Type B pancreatic cell (in vitro differentiated cells): ENCODE results near the gene UBE2F. TPM values are rescaled to one million over a fixed set of nuclear protein-coding genes. Genes with fewer than 3 reads are reported as not detected.
"Not testable (repeated sequence)": the region's sequence is repeated elsewhere in the genome, so short reads cannot be mapped to it uniquely, and the experiment has no call there.

Source experiments
- DNase-seq: peaks from one replicate; pipeline ENCODE4 v3.0.0; 2021; ENCODE audit warnings: mixed read lengths; ENCODE audit not compliant: unreplicated experiment; ENCODE audit errors: extremely low spot score
- H3K27ac Mint-ChIP-seq: 2 replicates; pipeline ENCODE4 v1.8.0; 2021; ENCODE audit warnings: mild to moderate bottlenecking, mixed read lengths
- H3K27me3 Mint-ChIP-seq: 2 replicates; pipeline ENCODE4 v1.8.0; 2021; ENCODE audit warnings: mixed read lengths
- H3K36me3 Mint-ChIP-seq: 2 replicates; pipeline ENCODE4 v1.8.0; 2021; ENCODE audit warnings: mixed read lengths
- H3K4me1 Mint-ChIP-seq: one replicate; pipeline ENCODE4 v1.8.0; 2021; ENCODE audit warnings: mixed read lengths; ENCODE audit not compliant: unreplicated experiment
- H3K4me3 Mint-ChIP-seq: 2 replicates; pipeline ENCODE4 v1.8.0; 2021; ENCODE audit warnings: mild to moderate bottlenecking, mixed read lengths
- H3K9me3 Mint-ChIP-seq: 2 replicates; pipeline ENCODE4 v1.8.0; 2021; ENCODE audit warnings: mixed read lengths
- CTCF ChIP-seq: fragments of 200-600 bp; sonication (generic); conservative IDR thresholded peaks from 2 replicates; pipeline ENCODE4 v1.5.0; 2021; ENCODE audit warnings: antibody characterized with exemption, mild to moderate bottlenecking
- total RNA-seq: library from RNA; stranded (reverse); gene quantifications from 2 replicates; pipeline ENCODE4 v1.2.1, GENCODE V29; 2021; ENCODE audit warnings: low replicate concordance

UBE2F gene
- total RNA-seq, 1 donor from 2014 or later = 43.1 TPM

- Mint-ChIP-seq H3K36me3 (peaks cover 32% of the 10 kb centered on the region), H3K9me3 (no peaks in the 10 kb centered on the region), H3K27ac (no peak overlapping the region), H3K27me3 (no peaks in the 10 kb centered on the region), H3K4me3 (no peak overlapping the region), H3K4me1 (peaks cover 27% of the 10 kb centered on the region)
- TF ChIP-seq CTCF = no peak
- DNase-seq = no peak
Observed at GRCh38 chr2:238065071-238065846, 98.4 kb downstream of the UBE2F start.

DNA sequence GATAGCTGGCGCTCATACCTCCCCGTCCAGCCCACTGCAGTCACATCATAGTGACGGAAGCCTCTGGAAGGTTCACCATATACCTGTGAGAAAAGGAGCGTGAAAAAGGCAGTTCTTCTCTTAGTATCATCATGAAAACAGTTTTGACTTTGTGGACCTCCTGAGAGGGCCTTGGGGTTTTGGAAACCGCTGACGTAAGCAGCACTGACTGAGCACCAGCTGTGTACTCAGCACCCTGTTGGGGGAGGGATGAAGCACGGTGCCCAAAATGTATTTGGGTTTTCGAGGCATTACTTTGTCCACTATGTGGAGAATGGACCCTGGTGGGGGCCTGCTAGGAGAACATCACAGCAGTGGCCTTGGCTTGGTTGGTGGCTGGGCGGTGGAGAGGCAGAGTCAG, 99.4 kb downstream of the UBE2F start:
- Mint-ChIP-seq H3K4me3 (no peak overlapping the region), H3K36me3 (peaks cover 32% of the 10 kb centered on the region), H3K9me3 (no peaks in the 10 kb centered on the region), H3K27me3 (no peaks in the 10 kb centered on the region), H3K27ac (no peak overlapping the region), H3K4me1 (peaks cover 27% of the 10 kb centered on the region)
- DNase-seq = no peak
- no peak for TF ChIP-seq CTCF

GRCh38 chr2:238066718-238067117, 99.9 kb downstream of the UBE2F start:
- Mint-ChIP-seq H3K4me1 (peaks cover 22% of the 10 kb centered on the region), H3K36me3 (peaks cover 34% of the 10 kb centered on the region)
- H3K27ac Mint-ChIP-seq, DNase-seq, H3K9me3 Mint-ChIP-seq, H3K27me3 Mint-ChIP-seq, H3K4me3 Mint-ChIP-seq: not testable (repeated sequence)

GRCh38 chr2:238067939-238068338, 101.1 kb downstream of the UBE2F start:
- no peaks in the 10 kb centered on the region for H3K27me3 Mint-ChIP-seq
- TF ChIP-seq CTCF = no peak
- no peaks in the 10 kb centered on the region for H3K9me3 Mint-ChIP-seq
- H3K27ac Mint-ChIP-seq = no peak overlapping the region
- no peak for DNase-seq
- peaks cover 14% of the 10 kb centered on the region for H3K4me1 Mint-ChIP-seq
- peaks cover 47% of the 10 kb centered on the region for H3K36me3 Mint-ChIP-seq
- H3K4me3 Mint-ChIP-seq = no peak overlapping the region

- H3K4me3 Mint-ChIP-seq = no peak overlapping the region
- no peak for TF ChIP-seq CTCF
- H3K4me1 Mint-ChIP-seq = peaks cover 3% of the 10 kb centered on the region
- no peaks in the 10 kb centered on the region for H3K27me3 Mint-ChIP-seq
- no peak overlapping the region for H3K27ac Mint-ChIP-seq
- DNase-seq = no peak
- H3K36me3 Mint-ChIP-seq = peaks cover 49% of the 10 kb centered on the region
- H3K9me3 Mint-ChIP-seq = no peaks in the 10 kb centered on the region
Observed at GRCh38 chr2:238069021-238069709, 102.4 kb downstream of the UBE2F start.

- no peak for TF ChIP-seq CTCF
- Mint-ChIP-seq H3K4me1 (no peaks in the 10 kb centered on the region), H3K4me3 (no peak overlapping the region), H3K27ac (no peak overlapping the region), H3K36me3 (peaks cover 53% of the 10 kb centered on the region), H3K27me3 (no peaks in the 10 kb centered on the region), H3K9me3 (no peaks in the 10 kb centered on the region)
- DNase-seq = no peak
Observed at GRCh38 chr2:238069877-238070276, 103.1 kb downstream of the UBE2F start.
